Activated CD8-positive, alpha-beta T cell treated with anti-CD3 and anti-CD28 coated beads for 36 hours (primary cell): ENCODE results near the gene PLAGL2. TPM values are rescaled to one million over a fixed set of nuclear protein-coding genes. Genes with fewer than 3 reads are reported as not detected.

Experiments used
- ATAC-seq: fragments of 200-7000 bp; cut with Tn5 transposase; one replicate; pipeline ENCODE4 v1.10.0; 2021; ENCODE audit warnings: mild to moderate bottlenecking, moderate library complexity
- CTCF ChIA-PET: fragments of 350-600 bp; sonication (Branson Sonifier 250); formaldehyde crosslinking; loops from one replicate; lab custom pipeline; 2021; ENCODE audit warnings: antibody characterized with exemption; lab: Charles Lee
- POLR2A ChIA-PET: fragments of 350-600 bp; sonication (Branson Sonifier 250); formaldehyde crosslinking; loops from one replicate; lab custom pipeline; 2021; ENCODE audit warnings: antibody characterized with exemption; lab: Charles Lee
- DNase-seq: peaks from one replicate; pipeline ENCODE4 v3.0.0-alpha.2; 2020
- H3K27ac Mint-ChIP-seq: one replicate; pipeline ENCODE4 v1.8.0; 2021; ENCODE audit warnings: mild to moderate bottlenecking, mixed read lengths
- H3K27me3 Mint-ChIP-seq: one replicate; pipeline ENCODE4 v1.8.0; 2021; ENCODE audit warnings: mixed read lengths
- H3K36me3 Mint-ChIP-seq: one replicate; pipeline ENCODE4 v1.8.0; 2021; ENCODE audit warnings: low read depth, mixed read lengths
- H3K4me1 Mint-ChIP-seq: one replicate; pipeline ENCODE4 v1.8.0; 2021; ENCODE audit warnings: low read depth, mixed read lengths
- H3K4me3 Mint-ChIP-seq: one replicate; pipeline ENCODE4 v1.8.0; 2021; ENCODE audit warnings: mild to moderate bottlenecking, moderate library complexity, mixed read lengths
- H3K9me3 Mint-ChIP-seq: one replicate; pipeline ENCODE4 v1.8.0; 2021; ENCODE audit warnings: mixed read lengths
- CTCF ChIP-seq: fragments of 200-600 bp; IDR thresholded peaks from one replicate; pipeline ENCODE4 v1.8.0; 2022; ENCODE audit warnings: antibody characterized with exemption, mild to moderate bottlenecking
- intact Hi-C: fragments of 100-400 bp; cut with micrococcal nuclease; formaldehyde crosslinking; loops from one replicate; pipeline ENCODE4 v1.10.0; 2022
- total RNA-seq, 2 experiments: library from RNA; stranded (reverse); gene quantifications; one replicate each; pipeline ENCODE4 v1.2.3, GENCODE V29; 2021

The PLAGL2 gene
- total RNA-seq, 2 experiments from 2014 or later, result 70.6 to 71.5 TPM

GRCh38 chr20:32191422-32191821, 16.1 kb downstream of the PLAGL2 start:
- CTCF ChIA-PET, result no interaction called here

GRCh38 chr20:32190616-32191415, 16.7 kb downstream of the PLAGL2 start:
- intact Hi-C loops, result no loop called here
- H3K36me3 Mint-ChIP-seq, result peaks cover 32% of the 10 kb centered on the region
- peak; percentile 4 for ATAC-seq
- POLR2A ChIA-PET, result interaction anchor here (0.7 to 7.4 kb wide), 6 partner anchors 12 to 57 kb away, joined by 3 to 60 read pairs (median 4); no protein-coding TSS in a partner anchor
- CTCF ChIA-PET, result no interaction called here
- TF ChIP-seq CTCF, result no peak
- H3K4me3 Mint-ChIP-seq, result peak overlapping the region; percentile 71
- no peaks in the 10 kb centered on the region for H3K9me3 Mint-ChIP-seq
- H3K27me3 Mint-ChIP-seq, result no peaks in the 10 kb centered on the region
- DNase-seq, result no peak
- peak overlapping the region; percentile 80 for H3K27ac Mint-ChIP-seq
- peaks cover 60% of the 10 kb centered on the region for H3K4me1 Mint-ChIP-seq

More at GRCh38 chr20:32191422-32191821, 16.1 kb downstream of the PLAGL2 start:
- POLR2A ChIA-PET, result interaction anchor here (0.7 to 7.4 kb wide), 3 partner anchors 11 to 41 kb away, joined by 3 to 60 read pairs (median 7); no protein-coding TSS in a partner anchor
- ATAC-seq, result peak; percentile 19
- DNase-seq, result no peak
- peak overlapping the region; percentile 71 for H3K4me3 Mint-ChIP-seq
- H3K4me1 Mint-ChIP-seq, result peaks cover 64% of the 10 kb centered on the region
- no peaks in the 10 kb centered on the region for H3K9me3 Mint-ChIP-seq
- intact Hi-C loops, result no loop called here
- H3K27ac Mint-ChIP-seq, result peak overlapping the region; percentile 80
- no peaks in the 10 kb centered on the region for H3K27me3 Mint-ChIP-seq
- TF ChIP-seq CTCF, result no peak
- peaks cover 39% of the 10 kb centered on the region for H3K36me3 Mint-ChIP-seq

- ChIA-PET CTCF (no interaction called here), POLR2A (interaction anchor here (0.8 to 7.4 kb wide), 8 partner anchors 13 to 112 kb away, joined by 3 to 60 read pairs (median 3); no protein-coding TSS in a partner anchor)
- no peaks in the 10 kb centered on the region for H3K9me3 Mint-ChIP-seq
- intact Hi-C loops, result no loop called here
- DNase-seq (peak; percentile 63), ATAC-seq (peak; percentile 48)
- H3K4me1 Mint-ChIP-seq, result peaks cover 54% of the 10 kb centered on the region
- H3K4me3 Mint-ChIP-seq, result peak overlapping the region; percentile 71
- H3K27me3 Mint-ChIP-seq, result no peaks in the 10 kb centered on the region
- H3K27ac Mint-ChIP-seq, result peak overlapping the region; percentile 86
- no peak for TF ChIP-seq CTCF
- peaks cover 24% of the 10 kb centered on the region for H3K36me3 Mint-ChIP-seq
These were observed 17.6 kb downstream of the PLAGL2 start for GRCh38 chr20:32189691-32190615.

- H3K27ac Mint-ChIP-seq, result peak overlapping the region; percentile 86
These were observed 18.5 kb downstream of the PLAGL2 start for GRCh38 chr20:32189123-32189410.

More at GRCh38 chr20:32189123-32189410, 18.5 kb downstream of the PLAGL2 start:
- Mint-ChIP-seq H3K4me1 (peaks cover 49% of the 10 kb centered on the region), H3K27me3 (no peaks in the 10 kb centered on the region), H3K36me3 (peaks cover 18% of the 10 kb centered on the region), H3K4me3 (peak overlapping the region; percentile 69), H3K9me3 (no peaks in the 10 kb centered on the region)
- POLR2A ChIA-PET, result interaction anchor here (0.8 to 7.4 kb wide), 7 partner anchors 14 to 113 kb away, joined by 3 to 60 read pairs (median 3); no protein-coding TSS in a partner anchor
- TF ChIP-seq CTCF, result no peak
- DNase-seq (no peak), ATAC-seq (no peak)
- CTCF ChIA-PET, result no interaction called here
- intact Hi-C loops, result no loop called here
